GM11168 (cell line): ENCODE measurements around the gene EEF1B2.
"Not testable (repeated sequence)": the region's sequence is repeated elsewhere in the genome, so short reads cannot be mapped to it uniquely, and the experiment has no call there.

ENCODE experiments used
- in situ Hi-C: fragments of 300-500 bp; cut with MboI; formaldehyde crosslinking; loops from one replicate; pipeline ENCODE4 v1.12.0; 2022; ENCODE audit warnings: low sequenced_read_pairs; ENCODE audit not compliant: unreplicated experiment

Gene EEF1B2

DNA sequence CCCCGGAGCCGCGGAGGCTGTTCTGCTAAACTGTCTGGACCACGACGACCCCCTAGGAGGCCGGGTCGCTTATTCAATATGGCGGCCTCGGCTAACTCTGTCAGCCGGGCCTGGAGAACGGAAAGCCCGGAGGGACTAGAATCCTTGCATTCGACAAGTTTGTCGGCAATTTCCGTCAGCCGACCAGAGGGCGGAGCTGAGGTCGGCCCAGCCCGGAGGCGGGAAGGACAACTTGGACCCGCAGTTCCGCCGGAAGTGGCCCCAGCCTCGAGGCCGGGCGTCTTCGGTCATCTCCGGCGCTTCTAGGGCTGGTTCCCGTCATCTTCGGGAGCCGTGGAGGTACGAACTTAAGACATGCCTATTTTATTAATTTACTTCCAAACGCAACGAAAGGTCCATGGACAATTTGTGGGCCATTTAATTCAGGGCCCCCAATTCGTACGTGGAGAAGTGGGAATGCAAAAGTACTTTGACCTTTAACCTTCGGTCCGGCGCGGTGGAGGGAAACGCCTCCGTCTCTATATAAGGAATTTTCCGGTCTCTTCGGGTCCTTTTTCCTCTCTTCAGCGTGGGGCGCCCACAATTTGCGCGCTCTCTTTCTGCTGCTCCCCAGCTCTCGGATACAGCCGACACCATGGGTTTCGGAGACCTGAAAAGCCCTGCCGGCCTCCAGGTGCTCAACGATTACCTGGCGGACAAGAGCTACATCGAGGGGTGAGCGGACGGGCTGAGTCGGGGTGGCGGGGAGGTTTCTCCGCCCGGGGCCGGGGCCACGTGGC, at the start of gene EEF1B2, which contains the start of gene NDUFS1:
Gene EEF1B2 (plus strand): TSS at position 550 of the 779 bp plus-strand sequence. CDS start 85 bp downstream, at position 635.
Gene NDUFS1 (minus strand): TSS at position 99 of the 779 bp plus-strand sequence. CDS start 5,766 bp downstream, outside the sequence.
- in situ Hi-C loops, result loop anchor here (10.0 kb wide), 1 partner anchor 105 kb away; no protein-coding TSS in a partner anchor

DNA sequence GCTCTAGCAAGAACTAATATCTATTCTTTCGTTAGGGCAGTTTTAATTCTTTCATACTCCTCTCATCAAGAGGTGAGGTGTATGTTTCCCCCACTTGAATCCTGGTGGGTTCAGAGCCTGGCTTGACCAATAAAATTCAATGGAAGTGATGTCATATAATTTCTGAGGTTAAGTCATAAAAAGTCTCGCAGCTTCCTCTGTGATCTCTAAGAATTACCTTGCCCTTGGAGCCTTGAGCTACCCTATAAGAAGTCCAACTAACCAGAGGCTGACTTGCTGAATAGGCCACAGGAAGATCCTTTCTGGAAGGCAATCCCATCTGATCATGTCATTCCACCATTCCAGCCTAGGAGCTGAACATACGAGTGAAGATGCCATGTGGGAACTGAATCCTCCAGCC, 47.6 kb upstream of the EEF1B2 start:
- in situ Hi-C loops, result no loop called here

DNA sequence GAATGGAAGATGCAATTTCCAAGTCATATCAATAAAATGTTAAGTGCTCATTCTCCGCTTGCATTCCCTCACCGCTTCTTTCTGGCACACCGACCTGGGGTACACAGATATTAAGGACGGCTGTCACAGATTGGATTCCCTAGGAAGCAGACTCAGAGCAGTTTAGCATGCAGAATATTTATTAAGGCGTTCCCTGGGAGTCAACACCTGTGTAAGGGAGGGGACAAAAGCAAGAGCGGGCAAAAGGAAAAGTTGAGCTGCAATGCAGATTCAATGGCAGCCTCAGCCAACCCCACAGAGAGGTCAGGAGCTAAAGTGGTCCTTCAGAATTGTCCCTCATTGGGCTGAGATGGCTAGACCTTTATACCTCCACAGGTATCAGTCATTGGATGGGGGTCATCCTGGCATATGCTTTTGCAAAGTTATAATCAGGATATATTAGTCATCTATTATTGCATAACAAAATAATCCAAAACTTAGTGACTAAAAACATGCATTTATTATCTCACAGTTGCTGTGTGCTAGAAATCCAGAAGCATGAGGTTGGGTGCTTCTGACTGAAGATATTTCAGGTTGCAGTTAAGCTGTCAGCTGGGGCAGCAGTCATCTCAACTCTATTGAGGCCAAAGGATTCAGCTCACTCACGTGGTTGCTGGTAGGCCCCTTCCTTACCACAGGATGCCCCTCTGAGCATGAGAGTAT, 46.7 kb upstream of the EEF1B2 start:
- in situ Hi-C loops, result no loop called here

DNA sequence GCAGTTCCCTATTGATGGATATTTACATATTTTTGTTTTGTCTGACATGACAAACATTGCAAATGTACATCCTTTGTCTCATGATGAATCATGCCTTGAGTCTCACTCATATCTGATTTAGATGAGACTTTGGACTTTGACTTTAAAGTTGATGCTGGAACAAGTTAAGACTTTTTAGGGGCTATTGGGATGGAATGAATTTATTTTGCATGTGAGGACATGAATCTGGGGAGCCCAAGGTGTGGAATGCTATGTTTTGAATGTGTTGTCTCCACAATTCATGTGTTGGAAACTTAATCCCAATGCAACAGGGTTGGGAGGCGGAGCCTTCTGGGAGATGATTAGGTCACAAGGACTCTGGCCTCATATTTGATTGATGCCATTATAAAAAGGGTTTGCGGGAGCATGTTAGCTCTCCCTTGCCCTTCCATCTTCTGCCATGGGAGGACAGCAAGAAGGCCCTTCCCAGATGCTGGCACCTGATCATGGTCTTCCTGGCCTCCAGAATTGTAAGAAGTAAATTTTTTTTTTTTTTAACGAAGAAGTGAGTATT, 44.6 kb upstream of the EEF1B2 start:
- in situ Hi-C loops, result no loop called here

DNA sequence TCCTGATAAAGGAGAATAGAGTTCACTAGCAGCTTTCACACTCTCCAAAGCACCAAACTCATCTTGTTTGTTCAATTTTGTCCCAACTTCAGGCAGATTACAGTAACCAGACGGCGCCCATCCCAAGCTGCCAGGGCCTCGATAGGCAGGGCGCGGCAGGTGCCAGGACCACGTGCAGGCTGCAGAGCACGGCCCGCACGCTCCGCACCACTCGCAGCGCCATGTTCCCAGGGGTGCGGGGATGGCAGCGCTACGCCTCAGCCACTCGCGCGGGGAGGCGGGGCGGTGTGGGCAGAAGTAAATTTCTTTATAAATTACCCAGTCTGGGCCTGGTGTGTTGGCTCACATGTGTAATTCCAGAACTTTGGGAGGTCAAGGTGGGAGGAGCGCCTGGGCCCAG, 43.4 kb upstream of the EEF1B2 start:
- in situ Hi-C loops, result no loop called here

DNA sequence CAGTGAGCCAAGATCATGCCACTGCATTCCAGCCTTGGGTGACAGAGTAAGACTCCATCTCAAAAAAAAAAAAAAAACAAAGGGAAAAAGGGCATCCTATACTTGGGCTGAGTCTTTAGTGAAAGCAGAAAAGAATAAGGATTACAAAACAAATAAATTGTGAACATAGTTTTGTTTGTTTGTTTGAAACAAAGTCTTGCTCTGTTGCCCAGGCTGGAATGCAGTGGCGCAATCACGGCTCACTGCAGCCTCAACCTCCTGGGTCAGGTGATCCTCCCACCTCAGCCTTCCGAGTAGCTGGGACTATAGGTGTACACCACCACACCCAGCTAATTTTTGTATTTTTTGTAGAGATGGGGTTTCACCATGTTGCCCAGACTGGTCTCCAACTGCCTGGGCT, 37.1 kb upstream of the EEF1B2 start:
- in situ Hi-C loops, result not testable (repeated sequence)

DNA sequence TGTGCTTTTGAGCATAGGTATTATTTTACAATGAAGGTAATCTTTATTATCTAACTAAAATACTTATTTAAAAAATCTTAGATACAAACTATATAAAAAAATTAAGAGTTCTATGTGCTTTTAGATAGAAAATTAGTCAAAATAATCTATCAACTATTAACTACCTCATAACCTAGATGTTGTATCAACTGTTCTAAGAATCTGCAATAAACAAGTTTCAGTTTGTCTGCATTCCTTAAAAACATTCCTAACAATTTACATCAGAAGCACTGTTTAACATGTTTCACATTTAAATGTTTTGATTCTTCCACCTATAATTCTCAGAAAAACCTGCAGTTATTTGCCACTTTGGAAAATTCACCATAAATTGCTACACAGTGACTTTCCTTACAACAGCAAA, 33.8 kb upstream of the EEF1B2 start:
- in situ Hi-C loops, result no loop called here

DNA sequence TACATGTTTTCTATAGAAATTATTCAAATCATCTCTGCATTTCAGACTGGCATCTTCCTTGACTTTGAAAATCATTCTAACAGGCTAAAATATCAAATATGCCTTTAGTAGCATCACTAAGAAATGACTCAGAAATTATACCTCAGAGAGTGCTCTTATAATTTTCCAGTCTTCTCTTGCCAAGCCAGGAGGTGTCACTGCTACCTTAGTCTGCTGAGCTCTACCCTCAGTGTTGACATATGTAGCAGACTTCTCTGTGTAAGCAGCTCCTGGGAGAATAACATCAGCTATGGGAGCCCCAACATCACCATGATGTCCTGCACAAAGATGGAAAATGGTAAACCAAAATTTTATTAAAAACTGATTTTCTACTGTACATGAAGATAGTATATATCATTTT, 32.0 kb upstream of the EEF1B2 start:
- in situ Hi-C loops, result no loop called here

DNA sequence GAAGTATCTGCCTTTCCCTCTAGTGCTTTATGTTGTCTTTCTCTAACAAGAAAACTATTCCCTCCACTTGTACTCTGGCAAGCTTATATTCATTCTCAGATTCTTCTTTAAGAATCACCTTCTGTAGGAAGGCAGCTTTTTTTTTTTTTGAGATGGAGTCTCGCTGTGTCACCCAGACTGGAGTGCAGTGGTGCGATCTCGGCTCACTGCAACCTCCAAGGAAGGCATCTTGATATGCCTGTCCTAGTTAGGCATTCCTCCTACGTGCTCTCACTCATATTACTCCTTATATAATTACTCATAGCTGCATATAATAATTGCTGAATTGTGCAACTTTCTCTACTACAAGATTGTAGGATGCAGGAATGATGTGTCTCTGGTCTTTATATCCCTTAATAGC, 16.2 kb upstream of the EEF1B2 start:
- in situ Hi-C loops, result no loop called here

DNA sequence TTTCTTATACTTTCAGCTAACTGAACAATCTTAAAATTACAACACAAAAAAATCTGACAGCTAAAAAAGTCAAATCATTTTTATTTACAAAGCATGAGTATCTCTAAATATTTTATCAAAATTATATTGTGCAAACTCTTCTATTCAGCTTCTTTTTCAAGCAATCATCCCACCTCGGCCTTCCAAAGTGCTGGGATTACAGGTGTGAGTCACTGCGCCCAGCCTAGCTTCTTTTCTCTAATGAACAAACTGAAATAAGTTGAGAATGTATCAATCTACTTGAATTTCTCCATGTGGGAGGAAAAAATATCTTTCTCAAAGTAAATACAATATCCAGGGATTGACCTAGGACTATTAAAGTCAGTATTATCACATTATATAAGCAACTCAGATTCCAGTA, 15.3 kb upstream of the EEF1B2 start:
- in situ Hi-C loops, result no loop called here

DNA sequence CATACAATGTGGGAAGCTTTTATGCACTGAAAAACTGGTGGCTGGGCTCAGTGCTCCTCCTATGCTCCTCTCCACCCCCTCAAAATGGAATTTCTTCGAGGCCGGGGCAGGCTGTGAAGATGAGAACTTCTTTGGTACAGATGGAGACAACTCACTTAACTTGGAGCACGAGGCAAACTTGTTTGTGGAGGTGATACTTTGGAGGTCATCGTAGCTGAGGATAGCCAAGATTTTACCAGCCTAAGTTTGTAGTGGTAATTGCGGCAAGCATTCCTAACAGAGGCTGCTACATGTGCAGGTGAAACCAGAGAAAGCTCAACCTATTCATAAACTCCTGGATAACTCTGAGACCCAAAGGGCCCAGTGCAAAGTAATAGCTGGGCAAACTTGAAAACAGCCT, 14.0 kb upstream of the EEF1B2 start:
- in situ Hi-C loops, result no loop called here

DNA sequence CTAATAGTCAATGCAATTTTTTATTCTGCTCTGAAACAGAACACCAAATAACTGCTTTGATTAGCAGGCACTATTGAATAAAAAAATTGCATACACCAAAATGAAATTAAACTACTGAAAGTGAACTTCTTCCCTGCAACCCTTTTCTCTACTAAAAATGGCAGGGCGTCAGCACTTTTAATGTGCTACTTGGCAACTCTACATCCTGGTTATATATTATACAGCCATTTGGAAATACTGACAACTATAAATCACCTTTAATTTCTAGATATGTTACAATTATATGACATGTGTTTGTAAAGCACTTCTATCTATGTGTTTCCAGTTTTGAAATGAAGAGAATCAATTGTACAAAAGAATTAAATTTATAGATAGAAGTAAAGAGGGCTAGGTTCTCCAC, 10.4 kb upstream of the EEF1B2 start:
- in situ Hi-C loops, result no loop called here

DNA sequence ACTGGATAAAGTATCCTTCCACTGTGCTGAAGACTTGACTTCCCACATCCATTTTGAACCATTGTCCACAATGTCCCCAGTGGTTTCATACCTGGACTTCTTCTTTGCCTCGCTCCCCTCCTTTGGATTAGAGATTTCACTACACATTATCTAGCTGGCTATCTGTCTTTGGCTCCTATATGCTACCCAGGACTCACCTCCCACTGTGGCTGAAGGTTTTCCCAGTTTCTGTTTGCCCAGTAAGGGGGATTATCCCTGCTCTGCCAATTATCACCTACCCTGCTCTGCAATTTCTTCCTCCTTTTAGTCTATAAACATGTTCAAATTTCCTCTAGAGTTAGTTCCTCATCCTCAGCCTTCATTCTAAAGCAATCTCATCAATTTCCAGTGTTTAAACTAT, 9.5 kb upstream of the EEF1B2 start:
- in situ Hi-C loops, result no loop called here

DNA sequence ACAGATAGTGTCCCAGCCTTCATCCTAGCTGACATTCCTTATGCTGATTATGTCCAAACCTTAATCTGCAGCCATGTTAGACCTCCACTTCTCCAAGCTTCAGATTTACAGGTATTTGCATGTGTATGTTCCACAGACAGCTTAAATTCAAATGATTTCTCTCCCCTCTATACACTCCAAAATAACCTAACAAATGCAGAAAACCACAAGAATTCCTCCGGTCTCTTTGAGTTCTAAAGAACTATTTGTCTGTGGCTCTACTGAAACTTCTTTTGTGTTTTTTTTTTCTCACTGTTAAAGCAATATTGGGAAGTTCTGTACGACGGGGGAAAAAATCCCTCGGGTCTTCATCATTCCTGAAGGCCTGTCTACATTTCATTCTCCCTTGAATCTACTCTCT, 9.1 kb upstream of the EEF1B2 start:
- in situ Hi-C loops, result no loop called here

DNA sequence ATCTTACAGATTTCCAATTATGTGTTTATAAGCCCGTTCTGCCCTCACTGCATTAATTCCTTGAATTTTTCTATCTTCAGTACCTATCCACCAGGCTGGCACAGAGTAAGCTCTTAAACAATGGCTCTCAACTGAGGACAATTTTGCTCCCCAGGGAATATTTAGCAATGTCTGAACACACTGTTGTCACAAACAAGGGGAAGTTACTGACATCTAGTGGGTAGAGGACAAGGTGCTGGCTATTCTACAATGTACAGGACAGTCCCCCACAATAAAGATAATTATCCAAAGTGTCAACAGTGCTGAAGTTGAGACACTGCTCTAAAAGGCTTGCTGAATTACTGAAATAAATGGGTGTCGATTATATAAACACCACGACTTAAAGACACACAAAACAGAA, 5.5 kb upstream of the EEF1B2 start:
- in situ Hi-C loops, result no loop called here

DNA sequence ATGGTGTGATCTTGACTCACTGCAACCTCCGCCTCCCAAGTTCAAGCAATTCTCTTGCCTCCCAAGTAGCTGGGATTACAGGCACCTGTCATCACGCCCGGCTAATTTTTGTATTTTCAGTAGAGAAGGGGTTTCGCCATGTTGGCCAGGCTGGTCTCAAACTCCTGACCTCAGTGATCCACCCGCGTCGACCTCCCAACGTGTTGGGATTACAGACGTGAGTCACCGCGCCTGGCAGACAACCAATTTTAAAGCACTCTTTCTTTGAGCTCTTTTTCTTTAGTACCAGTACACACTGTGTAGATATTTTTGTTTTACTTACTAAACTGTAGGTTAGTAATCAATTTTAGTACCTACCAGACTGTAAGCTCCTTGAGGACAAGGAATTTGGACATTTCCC, 2.7 kb upstream of the EEF1B2 start:
- in situ Hi-C loops, result not testable (repeated sequence)

DNA sequence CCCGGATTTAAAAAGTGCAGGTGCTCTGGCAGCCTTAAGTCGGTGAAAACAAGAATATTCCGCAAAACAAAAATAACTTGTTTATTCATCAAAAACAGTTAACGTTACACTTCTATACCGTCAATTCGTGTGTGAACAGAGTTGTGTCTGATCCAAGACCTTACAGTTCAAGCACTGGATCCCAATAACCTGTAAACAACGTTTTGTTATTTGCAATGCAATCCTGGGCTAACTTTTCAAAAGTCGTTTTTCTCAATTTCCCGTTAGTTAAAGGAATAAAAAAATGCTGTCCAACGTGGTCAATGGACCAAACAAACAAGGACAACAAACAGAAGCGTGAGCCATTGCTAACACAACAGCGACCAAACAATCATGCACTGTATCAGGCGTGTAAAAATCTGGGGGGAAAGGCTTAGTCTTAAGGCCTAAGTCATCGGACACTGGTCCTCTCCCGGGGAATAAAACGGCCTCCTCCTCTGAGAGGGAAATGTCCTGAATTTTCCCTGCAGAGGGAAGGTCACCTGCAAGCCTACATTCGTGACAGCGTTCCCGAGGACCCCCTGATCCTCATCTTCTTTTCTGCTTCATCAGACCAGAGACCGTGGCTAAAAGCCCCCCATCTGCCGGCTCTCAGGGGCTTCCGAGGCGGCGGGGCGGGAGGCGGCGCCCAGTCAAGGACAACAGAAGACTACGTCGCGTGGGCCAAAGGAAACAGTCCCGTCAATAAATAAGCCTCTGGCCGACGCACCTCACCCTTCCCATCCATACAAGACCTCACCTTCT, 941 bp upstream of the EEF1B2 start:
- in situ Hi-C loops, result no loop called here

DNA sequence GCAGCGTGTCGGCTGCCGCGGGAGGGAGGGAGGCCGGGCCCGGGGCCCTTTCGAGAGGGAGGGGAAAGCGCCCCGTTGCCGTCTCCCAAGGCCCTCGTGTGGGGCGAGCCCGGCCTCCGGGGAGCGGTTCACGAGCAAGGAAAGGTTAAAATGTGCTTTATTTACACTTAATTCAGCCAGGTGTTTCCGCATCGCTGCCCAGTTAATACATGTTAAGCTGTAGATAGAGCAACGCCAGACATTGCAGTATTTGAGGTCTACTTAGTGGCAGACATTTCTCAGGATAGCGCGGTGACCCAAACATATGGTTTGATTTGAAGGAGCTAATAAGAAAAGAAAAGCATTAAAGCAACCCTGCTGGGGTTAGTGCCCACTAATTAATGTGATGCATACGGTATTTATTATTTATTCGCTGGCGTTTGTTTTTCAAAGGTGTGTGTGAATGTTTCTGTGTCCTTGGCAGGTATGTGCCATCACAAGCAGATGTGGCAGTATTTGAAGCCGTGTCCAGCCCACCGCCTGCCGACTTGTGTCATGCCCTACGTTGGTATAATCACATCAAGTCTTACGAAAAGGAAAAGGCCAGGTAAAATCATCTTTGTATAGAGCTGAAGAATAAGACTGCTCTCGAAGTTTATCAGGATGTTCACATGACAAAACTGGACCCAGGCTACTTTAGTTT, 571 bp downstream of the EEF1B2 start:
- in situ Hi-C loops, result loop anchor here (10.0 kb wide), 1 partner anchor 105 kb away; no protein-coding TSS in a partner anchor

DNA sequence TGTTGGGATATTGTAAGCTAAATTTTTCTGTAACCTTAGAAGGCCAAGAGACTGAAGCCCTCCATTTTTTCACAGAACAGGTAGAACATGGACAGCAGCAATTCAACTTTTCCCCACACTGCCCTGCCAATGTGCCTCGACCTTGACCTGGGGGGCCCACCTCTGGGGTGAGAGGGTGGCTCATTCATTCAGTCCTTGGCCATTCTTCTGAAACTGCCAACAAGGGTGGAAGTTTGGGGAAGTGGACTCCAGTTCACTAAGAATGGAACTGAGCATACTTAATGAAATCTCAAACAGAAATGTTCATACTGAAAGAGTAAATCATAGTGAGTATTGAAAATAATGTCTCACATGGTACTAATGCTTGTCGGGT, 1.1 kb downstream of the EEF1B2 start:
- in situ Hi-C loops, result loop anchor here (10.0 kb wide), 1 partner anchor 104 kb away; no protein-coding TSS in a partner anchor

DNA sequence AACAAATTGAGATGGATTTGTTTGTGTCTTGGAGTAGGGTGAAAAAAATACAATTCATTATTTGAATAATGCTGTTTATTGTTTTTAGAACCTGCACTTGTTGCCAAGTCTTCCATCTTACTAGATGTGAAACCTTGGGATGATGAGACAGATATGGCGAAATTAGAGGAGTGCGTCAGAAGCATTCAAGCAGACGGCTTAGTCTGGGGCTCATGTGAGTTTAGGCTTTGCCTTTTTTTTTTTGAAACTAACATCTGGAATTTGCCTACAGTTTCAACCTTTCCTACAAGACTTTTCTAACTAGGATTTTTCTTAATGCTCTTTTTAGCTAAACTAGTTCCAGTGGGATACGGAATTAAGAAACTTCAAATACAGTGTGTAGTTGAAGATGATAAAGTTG, 2.7 kb downstream of the EEF1B2 start:
- in situ Hi-C loops, result loop anchor here (10.0 kb wide), 1 partner anchor 102 kb away; no protein-coding TSS in a partner anchor
